ENCODE measurements around the gene CRHR1. TPM values are rescaled to one million over a fixed set of nuclear protein-coding genes. Genes with fewer than 3 reads are reported as not detected.
"Not testable (repeated sequence)": the region's sequence is repeated elsewhere in the genome, so short reads cannot be mapped to it uniquely, and the experiment has no call there.

The CRHR1 gene
- total RNA-seq, 4 donors from 2014 or later: not detected

DNA sequence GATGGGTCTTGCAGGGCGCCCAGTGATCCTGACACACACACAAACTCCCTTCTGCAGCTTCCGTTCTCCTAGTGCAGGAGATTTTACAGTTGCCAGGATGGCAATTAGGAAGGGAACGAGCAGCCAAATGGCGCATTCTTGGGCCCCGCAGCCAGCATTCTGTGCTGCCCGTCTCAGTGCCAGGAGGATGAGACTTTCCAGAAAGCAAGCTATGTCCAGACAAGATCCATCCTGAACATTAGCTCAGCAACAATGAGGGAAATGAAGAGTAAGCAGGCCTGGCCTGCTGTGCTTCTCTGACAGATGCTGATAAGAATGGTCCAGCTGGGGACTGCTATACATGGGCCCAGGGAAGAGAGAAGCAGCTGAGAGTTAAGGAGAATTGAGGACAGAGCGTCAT lies 77.0 kb downstream of the CRHR1 start:
- Histone ChIP-seq H3K9me3 (no peaks in the 10 kb centered on the region), H3K27me3 (peaks cover 51% of the 10 kb centered on the region), H3K36me3 (no peaks in the 10 kb centered on the region), H3K4me1 (no peaks in the 10 kb centered on the region), H3K4me3 (no peak overlapping the region), H3K27ac (no peak overlapping the region)
- DNase-seq: no peak
- in situ Hi-C loops (cut with MboI; ENCODE audit: low pct_ligation_motif_present in 1 of 4, low pct_unique_long_range_greater_than_20kb in 1 of 4, low sequenced_read_pairs in 3 of 4): no loop called here
- intact Hi-C loops (cut with DNase I; ENCODE audit: low total_unique reads): no loop called here
- 67 to 73% methylated on average over 1 to 7 of the region's 7 CpGs for WGBS, 2 donors (ENCODE audit: low coverage in 1 of 2)
- peak in 1 of 3 donors; percentile 29 for TF ChIP-seq POLR2AphosphoS5 (IDR thresholded peaks at IDR 0.05)
- no peak for TF ChIP-seq POLR2A (IDR thresholded peaks at IDR 0.05)

DNA sequence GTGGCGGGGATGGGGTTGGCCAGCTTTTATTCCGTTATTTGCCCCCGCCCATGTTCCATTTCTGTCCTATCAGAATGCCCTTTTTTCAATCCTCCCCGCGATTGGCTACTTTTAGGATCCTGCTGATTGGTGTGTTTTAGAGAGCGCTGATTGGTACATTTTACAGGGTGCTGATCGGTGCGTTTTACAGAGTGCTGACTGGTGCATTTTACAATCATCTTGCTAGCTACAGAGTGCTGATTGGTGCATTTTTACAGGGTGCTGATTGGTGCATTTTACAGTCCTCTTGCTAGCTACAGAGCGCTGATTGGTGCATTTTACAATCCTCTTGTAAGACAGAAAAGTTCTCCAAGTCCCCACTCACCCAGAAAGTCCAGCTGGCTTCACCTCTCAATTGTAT lies 78.0 kb downstream of the CRHR1 start:
- H3K4me1 ChIP-seq; H3K27ac ChIP-seq; intact Hi-C loops (cut with DNase I; ENCODE audit: low total_unique reads); DNase-seq; H3K9me3 ChIP-seq; H3K36me3 ChIP-seq; in situ Hi-C loops (cut with MboI; ENCODE audit: low pct_ligation_motif_present in 1 of 4, low pct_unique_long_range_greater_than_20kb in 1 of 4, low sequenced_read_pairs in 3 of 4); H3K4me3 ChIP-seq: not testable (repeated sequence)
- peaks cover 58% of the 10 kb centered on the region for H3K27me3 ChIP-seq
- WGBS, 2 donors (ENCODE audit: low coverage in 1 of 2): 84% methylated on average over 9 of the region's 9 CpGs; no CpG with 5 or more reads in 1 of the 2 donors

DNA sequence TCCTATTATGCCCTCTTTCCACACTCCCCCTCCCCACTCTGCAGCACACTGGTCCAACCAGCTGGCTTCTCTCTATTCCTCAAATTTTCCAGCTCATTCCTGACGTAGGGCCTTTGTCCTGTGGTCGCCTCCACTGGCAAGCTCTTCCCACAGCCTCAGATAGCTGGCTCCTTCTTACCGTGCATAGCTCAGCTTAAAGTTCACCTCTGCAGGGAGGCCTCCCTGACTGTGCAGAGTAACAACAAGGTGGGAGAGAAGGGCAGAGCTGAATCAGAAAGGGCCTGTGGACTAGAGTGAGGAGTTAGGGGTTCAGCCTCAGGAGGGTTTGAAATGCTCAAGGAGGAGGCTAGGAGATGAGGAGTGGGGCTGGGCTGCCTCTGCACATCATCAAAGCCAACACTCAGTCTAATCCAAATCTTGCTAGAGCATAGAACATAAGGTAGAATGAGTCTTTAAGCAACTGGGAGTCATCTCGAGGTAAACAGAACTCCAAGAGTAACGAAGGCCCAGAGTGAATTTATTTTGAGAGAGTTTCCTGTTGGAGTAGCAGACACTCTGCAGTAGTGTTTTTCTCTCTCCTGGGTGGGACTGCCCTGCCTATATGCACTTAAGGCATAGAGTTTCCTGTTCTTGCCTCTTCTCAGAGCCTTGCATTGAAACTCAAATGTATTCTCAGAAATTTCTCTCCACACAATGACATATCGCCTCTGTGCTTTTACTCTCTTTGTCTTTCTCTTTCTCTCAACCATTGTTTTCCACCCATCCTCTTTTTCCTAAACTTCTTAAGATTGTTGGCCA lies 79.9 kb downstream of the CRHR1 start:
- in situ Hi-C loops (cut with MboI; ENCODE audit: low pct_ligation_motif_present in 1 of 4, low pct_unique_long_range_greater_than_20kb in 1 of 4, low sequenced_read_pairs in 3 of 4) (no loop called here), intact Hi-C loops (cut with DNase I; ENCODE audit: low total_unique reads) (no loop called here)
- Histone ChIP-seq H3K9me3 (no peaks in the 10 kb centered on the region), H3K27me3 (peaks cover 45% of the 10 kb centered on the region), H3K36me3 (no peaks in the 10 kb centered on the region), H3K4me3 (no peak overlapping the region), H3K4me1 (no peaks in the 10 kb centered on the region), H3K27ac (no peak overlapping the region)
- WGBS, 2 donors (ENCODE audit: low coverage in 1 of 2): 56 to 69% methylated on average over 2 to 6 of the region's 6 CpGs
- DNase-seq: no peak
- no peak for TF ChIP-seq EP300 (IDR thresholded peaks at IDR 0.05; ENCODE audit: low read depth)
- no peak for TF ChIP-seq POLR2AphosphoS5 (IDR thresholded peaks at IDR 0.05)
- TF ChIP-seq, protein P1, sequence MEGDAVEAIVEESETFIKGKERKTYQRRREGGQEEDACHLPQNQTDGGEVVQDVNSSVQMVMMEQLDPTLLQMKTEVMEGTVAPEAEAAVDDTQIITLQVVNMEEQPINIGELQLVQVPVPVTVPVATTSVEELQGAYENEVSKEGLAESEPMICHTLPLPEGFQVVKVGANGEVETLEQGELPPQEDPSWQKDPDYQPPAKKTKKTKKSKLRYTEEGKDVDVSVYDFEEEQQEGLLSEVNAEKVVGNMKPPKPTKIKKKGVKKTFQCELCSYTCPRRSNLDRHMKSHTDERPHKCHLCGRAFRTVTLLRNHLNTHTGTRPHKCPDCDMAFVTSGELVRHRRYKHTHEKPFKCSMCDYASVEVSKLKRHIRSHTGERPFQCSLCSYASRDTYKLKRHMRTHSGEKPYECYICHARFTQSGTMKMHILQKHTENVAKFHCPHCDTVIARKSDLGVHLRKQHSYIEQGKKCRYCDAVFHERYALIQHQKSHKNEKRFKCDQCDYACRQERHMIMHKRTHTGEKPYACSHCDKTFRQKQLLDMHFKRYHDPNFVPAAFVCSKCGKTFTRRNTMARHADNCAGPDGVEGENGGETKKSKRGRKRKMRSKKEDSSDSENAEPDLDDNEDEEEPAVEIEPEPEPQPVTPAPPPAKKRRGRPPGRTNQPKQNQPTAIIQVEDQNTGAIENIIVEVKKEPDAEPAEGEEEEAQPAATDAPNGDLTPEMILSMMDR (IDR thresholded peaks at IDR 0.05): no peak
- TF ChIP-seq POLR2A (IDR thresholded peaks at IDR 0.05): no peak

DNA sequence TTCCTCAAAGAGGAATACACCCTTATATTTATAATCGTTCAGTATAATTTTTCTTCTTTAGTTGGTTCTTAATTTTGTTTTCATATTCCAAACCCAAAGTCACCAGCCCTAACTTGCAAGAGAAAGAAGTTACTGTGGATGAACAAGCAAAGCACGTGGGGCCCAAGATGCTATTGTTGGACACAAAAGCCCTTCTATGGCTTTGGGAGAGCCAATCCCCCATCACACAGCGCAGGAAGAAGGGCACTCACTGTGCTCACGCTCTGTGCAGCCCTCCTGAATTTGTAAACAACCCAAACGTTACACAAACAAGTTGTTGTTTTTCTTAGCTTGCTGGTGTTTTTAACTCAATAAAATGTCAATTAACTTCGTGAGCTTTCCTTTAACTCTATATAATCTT lies 83.1 kb downstream of the CRHR1 start:
- intact Hi-C loops (cut with DNase I; ENCODE audit: low total_unique reads) (no loop called here), in situ Hi-C loops (cut with MboI; ENCODE audit: low pct_ligation_motif_present in 1 of 4, low pct_unique_long_range_greater_than_20kb in 1 of 4, low sequenced_read_pairs in 3 of 4) (no loop called here)
- no peaks in the 10 kb centered on the region for H3K9me3 ChIP-seq
- no peaks in the 10 kb centered on the region for H3K4me1 ChIP-seq
- H3K27ac ChIP-seq: no peak overlapping the region
- H3K36me3 ChIP-seq: no peaks in the 10 kb centered on the region
- peaks cover 36% of the 10 kb centered on the region for H3K27me3 ChIP-seq
- 53 to 57% methylated on average over 5 to 6 of the region's 6 CpGs for WGBS, 2 donors (ENCODE audit: low coverage in 1 of 2)
- H3K4me3 ChIP-seq: no peak overlapping the region
- TF ChIP-seq POLR2A (IDR thresholded peaks at IDR 0.05): no peak
- TF ChIP-seq EP300 (IDR thresholded peaks at IDR 0.05; ENCODE audit: low read depth): no peak
- TF ChIP-seq, protein P1 (IDR thresholded peaks at IDR 0.05): no peak
- TF ChIP-seq POLR2AphosphoS5 (IDR thresholded peaks at IDR 0.05): no peak
- no peak for DNase-seq

DNA sequence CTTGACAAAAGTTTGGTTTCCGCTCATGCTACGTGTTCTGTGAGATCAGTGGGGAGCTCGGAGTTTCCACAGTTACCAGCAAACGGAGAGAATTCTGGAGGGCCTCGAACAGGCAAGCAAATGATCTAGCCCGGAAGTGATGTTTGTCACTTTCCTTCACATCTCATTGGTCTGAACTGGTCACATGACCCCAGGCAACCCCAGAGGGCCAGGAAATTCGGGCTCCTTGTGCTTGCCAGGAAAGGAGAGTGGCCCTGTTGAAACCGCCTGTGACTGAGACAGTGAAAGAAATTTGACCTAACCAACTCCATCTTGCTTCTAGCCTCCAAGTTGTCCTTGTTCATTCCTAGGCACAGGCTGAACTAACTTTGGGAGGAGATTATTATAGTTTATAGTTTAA lies 83.6 kb downstream of the CRHR1 start:
- DNase-seq: no peak
- in situ Hi-C loops (cut with MboI; ENCODE audit: low pct_ligation_motif_present in 1 of 4, low pct_unique_long_range_greater_than_20kb in 1 of 4, low sequenced_read_pairs in 3 of 4) (no loop called here), intact Hi-C loops (cut with DNase I; ENCODE audit: low total_unique reads) (no loop called here)
- no peaks in the 10 kb centered on the region for H3K4me1 ChIP-seq
- H3K27me3 ChIP-seq: peaks cover 36% of the 10 kb centered on the region
- 40 to 61% methylated on average over 4 to 8 of the region's 8 CpGs for WGBS, 2 donors (ENCODE audit: low coverage in 1 of 2)
- H3K27ac ChIP-seq: no peak overlapping the region
- H3K36me3 ChIP-seq: no peaks in the 10 kb centered on the region
- TF ChIP-seq POLR2A (IDR thresholded peaks at IDR 0.05) (no peak), POLR2AphosphoS5 (IDR thresholded peaks at IDR 0.05) (no peak), EP300 (IDR thresholded peaks at IDR 0.05; ENCODE audit: low read depth) (no peak)
- TF ChIP-seq, protein P1 (IDR thresholded peaks at IDR 0.05): no peak
- H3K4me3 ChIP-seq: no peak overlapping the region
- H3K9me3 ChIP-seq: no peaks in the 10 kb centered on the region
